ENCODE results near the gene RASSF3.

Gene RASSF3

GRCh38 chr12:64672925-64673409 lies 62.7 kb downstream of the RASSF3 start:
- H3K36me3 ChIP-seq (ENCODE audit: control insufficient read depth, insufficient read depth, low read length), result no peaks in the 10 kb centered on the region
- 64 to 67% methylated on average over 4 to 6 of the region's 8 CpGs for WGBS, 2 experiments (ENCODE audit: insufficient coverage in 2 of 2)
- H3K27ac ChIP-seq (ENCODE audit: low read depth, low read length, severe bottlenecking), result peak overlapping the region; percentile 58
- H3K4me3 ChIP-seq (ENCODE audit: extremely low read depth, insufficient read depth, low read length, poor library complexity, severe bottlenecking), result no peak overlapping the region
- peaks cover 65% of the 10 kb centered on the region for H3K4me1 ChIP-seq (ENCODE audit: control insufficient read depth, insufficient read depth, low read length, poor library complexity, severe bottlenecking)
- H3K9me3 ChIP-seq (ENCODE audit: control insufficient read depth, low read length), result no peaks in the 10 kb centered on the region

GRCh38 chr12:64673490-64674169 lies 63.3 kb downstream of the RASSF3 start:
- WGBS, 2 experiments (ENCODE audit: insufficient coverage in 2 of 2), result 39 to 53% methylated on average over 4 of the region's 9 CpGs
- Histone ChIP-seq H3K9me3 (ENCODE audit: control insufficient read depth, low read length) (no peaks in the 10 kb centered on the region), H3K4me1 (ENCODE audit: control insufficient read depth, insufficient read depth, low read length, poor library complexity, severe bottlenecking) (peaks cover 65% of the 10 kb centered on the region), H3K27ac (ENCODE audit: low read depth, low read length, severe bottlenecking) (peak overlapping the region; percentile 58), H3K4me3 (ENCODE audit: extremely low read depth, insufficient read depth, low read length, poor library complexity, severe bottlenecking) (no peak overlapping the region), H3K36me3 (ENCODE audit: control insufficient read depth, insufficient read depth, low read length) (no peaks in the 10 kb centered on the region)

GRCh38 chr12:64674367-64674922 lies 64.2 kb downstream of the RASSF3 start:
- no peak overlapping the region for H3K27ac ChIP-seq (ENCODE audit: low read depth, low read length, severe bottlenecking)
- WGBS, 2 experiments (ENCODE audit: insufficient coverage in 2 of 2), result 90 to 94% methylated on average over 5 to 10 of the region's 10 CpGs
- no peaks in the 10 kb centered on the region for H3K36me3 ChIP-seq (ENCODE audit: control insufficient read depth, insufficient read depth, low read length)
- H3K4me3 ChIP-seq (ENCODE audit: extremely low read depth, insufficient read depth, low read length, poor library complexity, severe bottlenecking), result no peak overlapping the region
- H3K4me1 ChIP-seq (ENCODE audit: control insufficient read depth, insufficient read depth, low read length, poor library complexity, severe bottlenecking), result peaks cover 57% of the 10 kb centered on the region
- H3K9me3 ChIP-seq (ENCODE audit: control insufficient read depth, low read length), result no peaks in the 10 kb centered on the region

- peaks cover 51% of the 10 kb centered on the region for H3K4me1 ChIP-seq (ENCODE audit: control insufficient read depth, insufficient read depth, low read length, poor library complexity, severe bottlenecking)
- WGBS, 2 experiments (ENCODE audit: insufficient coverage in 2 of 2), result 75 to 100% methylated on average over 2 to 3 of the region's 3 CpGs
- no peak overlapping the region for H3K27ac ChIP-seq (ENCODE audit: low read depth, low read length, severe bottlenecking)
- H3K4me3 ChIP-seq (ENCODE audit: extremely low read depth, insufficient read depth, low read length, poor library complexity, severe bottlenecking), result no peak overlapping the region
- H3K9me3 ChIP-seq (ENCODE audit: control insufficient read depth, low read length), result no peaks in the 10 kb centered on the region
- no peaks in the 10 kb centered on the region for H3K36me3 ChIP-seq (ENCODE audit: control insufficient read depth, insufficient read depth, low read length)
These were observed 65.5 kb downstream of the RASSF3 start for GRCh38 chr12:64675795-64676194.

GRCh38 chr12:64678248-64678647 lies 68.0 kb downstream of the RASSF3 start:
- Histone ChIP-seq H3K27ac (ENCODE audit: low read depth, low read length, severe bottlenecking) (no peak overlapping the region), H3K4me3 (ENCODE audit: extremely low read depth, insufficient read depth, low read length, poor library complexity, severe bottlenecking) (no peak overlapping the region), H3K9me3 (ENCODE audit: control insufficient read depth, low read length) (no peaks in the 10 kb centered on the region), H3K36me3 (ENCODE audit: control insufficient read depth, insufficient read depth, low read length) (no peaks in the 10 kb centered on the region), H3K4me1 (ENCODE audit: control insufficient read depth, insufficient read depth, low read length, poor library complexity, severe bottlenecking) (peaks cover 38% of the 10 kb centered on the region)
- 100% methylated on average over 1 of the region's 2 CpGs for WGBS, 2 experiments (ENCODE audit: insufficient coverage in 2 of 2)

GRCh38 chr12:64678835-64679234 lies 68.5 kb downstream of the RASSF3 start:
- 92 to 95% methylated on average over 2 to 4 of the region's 5 CpGs for WGBS, 2 experiments (ENCODE audit: insufficient coverage in 2 of 2)
- no peaks in the 10 kb centered on the region for H3K36me3 ChIP-seq (ENCODE audit: control insufficient read depth, insufficient read depth, low read length)
- H3K4me3 ChIP-seq (ENCODE audit: extremely low read depth, insufficient read depth, low read length, poor library complexity, severe bottlenecking), result no peak overlapping the region
- peaks cover 33% of the 10 kb centered on the region for H3K4me1 ChIP-seq (ENCODE audit: control insufficient read depth, insufficient read depth, low read length, poor library complexity, severe bottlenecking)
- H3K9me3 ChIP-seq (ENCODE audit: control insufficient read depth, low read length), result no peaks in the 10 kb centered on the region
- no peak overlapping the region for H3K27ac ChIP-seq (ENCODE audit: low read depth, low read length, severe bottlenecking)

- Histone ChIP-seq H3K27ac (ENCODE audit: low read depth, low read length, severe bottlenecking) (no peak overlapping the region), H3K4me3 (ENCODE audit: extremely low read depth, insufficient read depth, low read length, poor library complexity, severe bottlenecking) (no peak overlapping the region), H3K4me1 (ENCODE audit: control insufficient read depth, insufficient read depth, low read length, poor library complexity, severe bottlenecking) (peaks cover 26% of the 10 kb centered on the region), H3K36me3 (ENCODE audit: control insufficient read depth, insufficient read depth, low read length) (no peaks in the 10 kb centered on the region), H3K9me3 (ENCODE audit: control insufficient read depth, low read length) (no peaks in the 10 kb centered on the region)
- 86 to 92% methylated on average over 9 of the region's 9 CpGs for WGBS, 2 experiments (ENCODE audit: insufficient coverage in 2 of 2)
These were observed 69.2 kb downstream of the RASSF3 start for GRCh38 chr12:64679487-64680001.

GRCh38 chr12:64680235-64680634 lies 69.9 kb downstream of the RASSF3 start:
- Histone ChIP-seq H3K4me3 (ENCODE audit: extremely low read depth, insufficient read depth, low read length, poor library complexity, severe bottlenecking) (no peak overlapping the region), H3K36me3 (ENCODE audit: control insufficient read depth, insufficient read depth, low read length) (no peaks in the 10 kb centered on the region), H3K27ac (ENCODE audit: low read depth, low read length, severe bottlenecking) (no peak overlapping the region), H3K4me1 (ENCODE audit: control insufficient read depth, insufficient read depth, low read length, poor library complexity, severe bottlenecking) (peaks cover 25% of the 10 kb centered on the region), H3K9me3 (ENCODE audit: control insufficient read depth, low read length) (no peaks in the 10 kb centered on the region)
- WGBS, 2 experiments (ENCODE audit: insufficient coverage in 2 of 2), result 88% methylated on average over 3 of the region's 4 CpGs; no CpG with 5 or more reads in 1 of the 2 experiments

- H3K36me3 ChIP-seq (ENCODE audit: control insufficient read depth, insufficient read depth, low read length), result peaks cover 6% of the 10 kb centered on the region
- no peaks in the 10 kb centered on the region for H3K9me3 ChIP-seq (ENCODE audit: control insufficient read depth, low read length)
- WGBS, 2 experiments (ENCODE audit: insufficient coverage in 2 of 2), result 95 to 97% methylated on average over 3 to 4 of the region's 5 CpGs
- H3K4me3 ChIP-seq (ENCODE audit: extremely low read depth, insufficient read depth, low read length, poor library complexity, severe bottlenecking), result no peak overlapping the region
- H3K27ac ChIP-seq (ENCODE audit: low read depth, low read length, severe bottlenecking), result no peak overlapping the region
- peaks cover 18% of the 10 kb centered on the region for H3K4me1 ChIP-seq (ENCODE audit: control insufficient read depth, insufficient read depth, low read length, poor library complexity, severe bottlenecking)
These were observed 71.1 kb downstream of the RASSF3 start for GRCh38 chr12:64681200-64682052.

- H3K27ac ChIP-seq (ENCODE audit: low read depth, low read length, severe bottlenecking), result peak overlapping the region; percentile 84
- H3K36me3 ChIP-seq (ENCODE audit: control insufficient read depth, insufficient read depth, low read length), result peaks cover 15% of the 10 kb centered on the region
- no peaks in the 10 kb centered on the region for H3K9me3 ChIP-seq (ENCODE audit: control insufficient read depth, low read length)
- 18 to 41% methylated on average over 5 to 6 of the region's 6 CpGs for WGBS, 2 experiments (ENCODE audit: insufficient coverage in 2 of 2)
- peaks cover 18% of the 10 kb centered on the region for H3K4me1 ChIP-seq (ENCODE audit: control insufficient read depth, insufficient read depth, low read length, poor library complexity, severe bottlenecking)
- no peak overlapping the region for H3K4me3 ChIP-seq (ENCODE audit: extremely low read depth, insufficient read depth, low read length, poor library complexity, severe bottlenecking)
These were observed 72.4 kb downstream of the RASSF3 start for GRCh38 chr12:64682572-64683277.

All from mesodermal cell (in vitro differentiated cells).